Endothelial cell of umbilical vein (primary cell): ENCODE data around the gene MIB1. TPM values are rescaled to one million over a fixed set of nuclear protein-coding genes. Genes with fewer than 3 reads are reported as not detected.

Experiments
- BruUV-seq: library from RNA; stranded (reverse); fragments of 400-500 nt; replicated peaks from 2 replicates; lab custom pipeline; 2021; lab: Mats Ljungman, UMichigan
- CTCF ChIA-PET: fragments of 300-600, 350-600 bp; sonication (Branson Sonifier 250); formaldehyde crosslinking; loops from one replicate; lab custom pipeline; 2021; ENCODE audit warnings: antibody characterized with exemption, inconsistent platforms; lab: Charles Lee
- POLR2A ChIA-PET: fragments of 300-600, 350-600 bp; sonication (Branson Sonifier 250); formaldehyde crosslinking; loops from one replicate; lab custom pipeline; 2021; ENCODE audit warnings: antibody characterized with exemption, inconsistent platforms; lab: Charles Lee
- DNase-seq: peaks from one replicate; pipeline ENCODE4 v3.0.0-alpha.2; 2011; ENCODE audit warnings: low read depth, low spot score
- FAIRE-seq: peaks from 2 replicates; lab custom pipeline; 2011; peaks lifted over from hg19 to GRCh38; lab: Jason Lieb, UNC
- H2AFZ ChIP-seq: 2 replicates; pipeline ENCODE4 v1.6.0; 2012; ENCODE audit warnings: low read depth, low read length, control low read depth, inconsistent platforms
- H3K27ac ChIP-seq: 2 replicates; pipeline ENCODE4 v1.5.1; 2011; ENCODE audit warnings: low read depth, mild to moderate bottlenecking, control low read depth, low read length, moderate library complexity; ENCODE audit not compliant: insufficient read depth
- H3K27me3 ChIP-seq, 2 experiments: 2 replicates each; pipeline versions ENCODE4 v1.6.0 to v1.6.1; 2011; ENCODE audit warnings: low read length in 2 of 2, mixed read lengths in 1 of 2; ENCODE audit not compliant: control insufficient read depth in 2 of 2, insufficient read depth in 2 of 2
- H3K36me3 ChIP-seq, 2 experiments: 2 replicates in 1 of 2; 3 replicates in 1 of 2; pipeline ENCODE4 v1.5.1; 2011; ENCODE audit warnings: low read length in 2 of 2, mild to moderate bottlenecking in 1 of 2, moderate library complexity in 1 of 2; ENCODE audit not compliant: control insufficient read depth in 2 of 2, insufficient read depth in 2 of 2; ENCODE audit errors: extremely low read depth in 1 of 2
- H3K4me1 ChIP-seq: 3 replicates; pipeline ENCODE4 v1.5.1; 2011; ENCODE audit warnings: mild to moderate bottlenecking, low read length; ENCODE audit not compliant: control insufficient read depth, insufficient read depth; ENCODE audit errors: extremely low read depth
- H3K4me2 ChIP-seq: 2 replicates; pipeline ENCODE4 v1.6.1; 2011; ENCODE audit warnings: low read length, control low read depth, mixed read lengths; ENCODE audit not compliant: insufficient read depth
- H3K4me3 ChIP-seq, 3 experiments: fragments of 200-600 bp in 1 of 3; sonication (generic), shearing (Covaris generic) in 1 of 3; replicated peaks in 1 of 3; 2 replicates each; pipeline ENCODE4 v1.5.1; 2011 to 2016; ENCODE audit warnings: control low read depth in 3 of 3, low read length in 3 of 3, mild to moderate bottlenecking in 2 of 3, inconsistent platforms in 1 of 3, low read depth in 1 of 3, moderate library complexity in 1 of 3; ENCODE audit not compliant: insufficient read depth in 1 of 3
- H3K79me2 ChIP-seq: 2 replicates; pipeline ENCODE4 v1.6.0; 2012; ENCODE audit warnings: low read length, inconsistent platforms; ENCODE audit not compliant: control insufficient read depth, insufficient read depth
- H3K9ac ChIP-seq: replicated peaks from 2 replicates; pipeline ENCODE3; 2011; ENCODE audit warnings: low read length, control low read depth; ENCODE audit not compliant: insufficient read depth; ENCODE audit errors: extremely low read depth
- H3K9me1 ChIP-seq: replicated peaks from 3 replicates; pipeline ENCODE4 v1.6.0; 2011; ENCODE audit warnings: mild to moderate bottlenecking, low read length; ENCODE audit not compliant: control insufficient read depth, insufficient read depth; ENCODE audit errors: extremely low read depth
- H3K9me3 ChIP-seq: replicated peaks from 2 replicates; pipeline ENCODE4 v1.5.1; 2012; ENCODE audit warnings: low read length, inconsistent platforms; ENCODE audit not compliant: control insufficient read depth, insufficient read depth
- H4K20me1 ChIP-seq: replicated peaks from 2 replicates; pipeline ENCODE3; 2011; ENCODE audit warnings: mild to moderate bottlenecking, low read length; ENCODE audit not compliant: control insufficient read depth, insufficient read depth; ENCODE audit errors: extremely low read depth
- CTCF ChIP-seq, 2 donors: IDR thresholded peaks; 1 replicate in 1 of 2; 2 replicates in 1 of 2; pipeline ENCODE4 v1.5.1; 2011; ENCODE audit warnings: low read length in 2 of 2, mild to moderate bottlenecking in 2 of 2, moderate library complexity in 2 of 2, control low read depth in 1 of 2, inconsistent platforms in 1 of 2, low read depth in 1 of 2; ENCODE audit not compliant: insufficient read depth in 1 of 2; ENCODE audit errors: extremely low read depth in 1 of 2
- EZH2 ChIP-seq: IDR thresholded peaks from 2 replicates; pipeline ENCODE4 v1.6.1; 2012; ENCODE audit warnings: borderline replicate concordance, low read depth, mild to moderate bottlenecking, moderate library complexity, low read length, inconsistent platforms; ENCODE audit not compliant: severe bottlenecking
- FOS ChIP-seq: IDR thresholded peaks from 2 replicates; pipeline ENCODE4 v1.6.1; 2011; ENCODE audit warnings: mild to moderate bottlenecking, low read length, moderate library complexity, borderline replicate concordance; ENCODE audit not compliant: insufficient read depth
- GATA2 ChIP-seq: IDR thresholded peaks from 2 replicates; pipeline ENCODE4 v1.7.0; 2011; ENCODE audit warnings: low read depth, mild to moderate bottlenecking, moderate library complexity, mixed read lengths, low read length; ENCODE audit not compliant: insufficient read length, insufficient read depth
- JUN ChIP-seq: IDR thresholded peaks from 2 replicates; pipeline ENCODE4 v1.6.1; 2011; ENCODE audit warnings: borderline replicate concordance, low read depth; ENCODE audit not compliant: insufficient read length, insufficient read depth
- MAX ChIP-seq: IDR thresholded peaks from 2 replicates; pipeline ENCODE4 v1.6.1; 2011; ENCODE audit not compliant: insufficient read depth, insufficient read length
- MYC ChIP-seq: IDR thresholded peaks from one replicate; pipeline ENCODE4 v1.6.1; 2011; ENCODE audit warnings: mild to moderate bottlenecking, low read depth, low read length
- POLR2A ChIP-seq: IDR thresholded peaks from 2 replicates; pipeline ENCODE4 v1.6.1; 2012; ENCODE audit warnings: low read depth, mild to moderate bottlenecking, control low read depth, low read length
- POLR2AphosphoS5 ChIP-seq: IDR thresholded peaks from 2 replicates; pipeline ENCODE4 v1.6.1; 2012; ENCODE audit warnings: low read depth, mild to moderate bottlenecking, control low read depth, low read length, moderate library complexity; ENCODE audit not compliant: insufficient read depth
- dilution Hi-C: fragments of 300-500 bp; cut with MboI; formaldehyde crosslinking; loops from one replicate; pipeline ENCODE4 v1.15.0; 2019; ENCODE audit warnings: low sequenced_read_pairs; ENCODE audit not compliant: extremely low pct_ligation_motif_present
- intact Hi-C: fragments of 100-400 bp; cut with micrococcal nuclease; formaldehyde crosslinking; loops from one replicate; pipeline ENCODE4 v1.10.0; 2022
- polyA plus RNA-seq, 4 experiments: library from polyadenylated mRNA; depleted of rRNA in 3 of 4; stranded (reverse) in 3 of 4; unstranded in 1 of 4; fragments of >200 nt; gene quantifications; 2 replicates each; pipeline versions ENCODE4 v1.2.1 to v1.2.3, GENCODE V29; 2011 to 2012; ENCODE audit warnings: missing spikeins in 1 of 4
- total RNA-seq: library from RNA; stranded (reverse); gene quantifications from 2 replicates; pipeline ENCODE4 v1.2.3, GENCODE V29; 2021

Gene MIB1
- total and polyA plus RNA-seq, 2 donors (not counting 3 experiments of a cell fraction or from before 2014, with no cell fraction given) = 6.3 to 37.5 TPM

GRCh38 chr18:21903709-21904108 lies 163.1 kb downstream of the MIB1 start:
- H3K9me3 ChIP-seq = no peaks in the 10 kb centered on the region
- H2AFZ ChIP-seq = no peak overlapping the region
- H3K79me2 ChIP-seq = no peaks in the 10 kb centered on the region
- no peak for FAIRE-seq
- no peak overlapping the region for H3K4me3 ChIP-seq
- H3K27ac ChIP-seq = no peak overlapping the region
- dilution Hi-C loops (no loop called here), intact Hi-C loops (no loop called here)
- H3K4me1 ChIP-seq = no peaks in the 10 kb centered on the region
- DNase-seq = no peak
- no TSS peak for BruUV-seq
- no peak overlapping the region for H3K4me2 ChIP-seq
- TF ChIP-seq MYC (no peak), EZH2 (no peak), POLR2AphosphoS5 (no peak), CTCF (IDR thresholded peaks at IDR 0.05; ENCODE audit: extremely low read depth in 1 of 2, insufficient read depth in 1 of 2, low read depth in 1 of 2, low read length in 2 of 2) (no peak), JUN (no peak), POLR2A (no peak), FOS (no peak), MAX (no peak), GATA2 (no peak)
- H4K20me1 ChIP-seq = no peaks in the 10 kb centered on the region
- no peak overlapping the region for H3K9ac ChIP-seq
- no peaks in the 10 kb centered on the region for H3K9me1 ChIP-seq
- no peaks in the 10 kb centered on the region for H3K36me3 ChIP-seq
- CTCF ChIA-PET = interaction anchor here (0.8 kb wide), 1 partner anchor 54 kb away, joined by 3 read pairs; no protein-coding TSS in a partner anchor
- POLR2A ChIA-PET = no interaction called here
- H3K27me3 ChIP-seq = peaks cover 0 to 6% of the 10 kb centered on the region in 2 experiments
